CD4-positive, alpha-beta T cell treated with Interleukin-12 subunit alpha and Interleukin-12 subunit beta, for 1 hour (primary cell): Measurements from ENCODE around the gene OPRL1.

ENCODE experiments used
- DNase-seq: peaks from one replicate; pipeline ENCODE4 v3.0.0-alpha.2; 2020

OPRL1 gene

GRCh38 chr20:64080013-64080812 lies at the start of gene OPRL1:
OPRL1 (plus strand) TSS chr20:64080082; CDS start chr20:64092721, 12,639 bp downstream.
- peak; percentile 57 for DNase-seq

- no peak for DNase-seq
These were observed 49.3 kb upstream of the OPRL1 start for GRCh38 chr20:64030371-64031134.

GRCh38 chr20:64031822-64032314 lies 48.0 kb upstream of the OPRL1 start:
- no peak for DNase-seq

- DNase-seq = no peak
These were observed 46.9 kb upstream of the OPRL1 start for GRCh38 chr20:64032706-64033624.

- no peak for DNase-seq
These were observed 45.8 kb upstream of the OPRL1 start for GRCh38 chr20:64033981-64034493.

GRCh38 chr20:64035066-64035932 lies 44.6 kb upstream of the OPRL1 start:
- peak; percentile 46 for DNase-seq

GRCh38 chr20:64035933-64036345 lies 43.9 kb upstream of the OPRL1 start, which contains the start of gene C20orf204:
C20orf204 (plus strand) TSS chr20:64036182; CDS start chr20:64036324, 142 bp downstream.
- no peak for DNase-seq

GRCh38 chr20:64036346-64037198 lies 43.3 kb upstream of the OPRL1 start:
- no peak for DNase-seq

- no peak for DNase-seq
These were observed 42.7 kb upstream of the OPRL1 start for GRCh38 chr20:64037199-64037497.

- no peak for DNase-seq
These were observed 42.2 kb upstream of the OPRL1 start for GRCh38 chr20:64037498-64038213.

GRCh38 chr20:64038224-64038564 lies 41.7 kb upstream of the OPRL1 start:
- no peak for DNase-seq

GRCh38 chr20:64038565-64039292 lies 41.2 kb upstream of the OPRL1 start:
- DNase-seq = peak; percentile 81

- no peak for DNase-seq
These were observed 40.4 kb upstream of the OPRL1 start for GRCh38 chr20:64039293-64040160.

- DNase-seq = no peak
These were observed 39.4 kb upstream of the OPRL1 start for GRCh38 chr20:64040231-64041039.

GRCh38 chr20:64041040-64041780 lies 38.7 kb upstream of the OPRL1 start:
- no peak for DNase-seq

- DNase-seq = no peak
These were observed 38.2 kb upstream of the OPRL1 start for GRCh38 chr20:64041781-64042053.
